Natural killer cell (primary cell): Measurements from ENCODE around the gene ZNF200. TPM values are rescaled to one million over a fixed set of nuclear protein-coding genes. Genes with fewer than 3 reads are reported as not detected.

Experiments
- ATAC-seq, 3 donors: fragments of 150-1000 bp in 2 of 3; fragments of 200-7000 bp in 1 of 3; cut with Tn5 transposase; 1 replicate in 1 of 3; 2 replicates in 2 of 3; pipeline ENCODE4 v1.10.0; 2021; ENCODE audit warnings: mild to moderate bottlenecking in 2 of 3, moderate library complexity in 2 of 3
- DNase-seq, 2 donors: peaks; one replicate each; pipeline versions ENCODE4 v3.0.0 to v3.0.0-alpha.2; 2013 to 2021; ENCODE audit warnings: mixed read lengths in 1 of 2
- H3K27ac ChIP-seq: one replicate; pipeline ENCODE4 v1.5.1; 2013; ENCODE audit warnings: mild to moderate bottlenecking, low read length
- H3K27me3 ChIP-seq: one replicate; pipeline ENCODE4 v1.6.1; 2013; ENCODE audit warnings: low read length; ENCODE audit not compliant: control insufficient read depth, insufficient read depth
- H3K36me3 ChIP-seq: one replicate; pipeline ENCODE4 v1.6.1; 2013; ENCODE audit warnings: low read length; ENCODE audit not compliant: control insufficient read depth, insufficient read depth
- H3K4me1 ChIP-seq: one replicate; pipeline ENCODE4 v1.6.1; 2013; ENCODE audit warnings: low read length; ENCODE audit not compliant: control insufficient read depth, insufficient read depth
- H3K4me3 ChIP-seq: one replicate; pipeline ENCODE4 v1.5.1; 2013; ENCODE audit warnings: low read length
- H3K9me3 ChIP-seq: one replicate; pipeline ENCODE4 v1.6.1; 2013; ENCODE audit warnings: low read length; ENCODE audit not compliant: control insufficient read depth, insufficient read depth
- H3K27ac Mint-ChIP-seq, 2 donors: one replicate each; pipeline ENCODE4 v1.8.0; 2022; ENCODE audit warnings: mild to moderate bottlenecking in 2 of 2, mixed read lengths in 2 of 2, moderate library complexity in 1 of 2
- H3K27me3 Mint-ChIP-seq, 2 donors: one replicate each; pipeline ENCODE4 v1.8.0; 2022; ENCODE audit warnings: low read depth in 2 of 2, mixed read lengths in 2 of 2
- H3K36me3 Mint-ChIP-seq: one replicate; pipeline ENCODE4 v1.8.0; 2022; ENCODE audit warnings: mixed read lengths
- H3K4me1 Mint-ChIP-seq, 2 donors: one replicate each; pipeline ENCODE4 v1.8.0; 2022; ENCODE audit warnings: mixed read lengths in 2 of 2
- H3K4me3 Mint-ChIP-seq: one replicate; pipeline ENCODE4 v1.8.0; 2022; ENCODE audit warnings: mild to moderate bottlenecking, moderate library complexity, mixed read lengths
- H3K9me3 Mint-ChIP-seq, 2 donors: one replicate each; pipeline ENCODE4 v1.8.0; 2022; ENCODE audit warnings: mixed read lengths in 2 of 2
- WGBS: methylation state at CpG from one replicate; pipeline ENCODE4 v1.1.7; 2013; ENCODE audit warnings: missing lambda C conversion rate; ENCODE audit not compliant: insufficient coverage; 5-methylcytosine and 5-hydroxymethylcytosine counted together
- intact Hi-C: fragments of 100-400 bp; cut with micrococcal nuclease; formaldehyde crosslinking; loops from one replicate; pipeline ENCODE4 v1.14.2; 2022
- total RNA-seq, 4 donors: library from RNA; stranded (reverse); fragments of 120-200 nt in 1 of 4; gene quantifications; one replicate each; pipeline versions ENCODE4 v1.2.3 to v1.2.4, GENCODE V29; 2013 to 2022
- TF ChIP-seq, protein P1 (sequence below): fragments of 200-600 bp; IDR thresholded peaks from one replicate; pipeline ENCODE4 v1.8.0; 2022; ENCODE audit warnings: antibody characterized with exemption

The ZNF200 gene
- total RNA-seq, 3 donors from 2014 or later (not counting 1 experiment from before 2014, with no cell fraction given): 5.3 to 10.9 (median 5.6) TPM

DNA sequence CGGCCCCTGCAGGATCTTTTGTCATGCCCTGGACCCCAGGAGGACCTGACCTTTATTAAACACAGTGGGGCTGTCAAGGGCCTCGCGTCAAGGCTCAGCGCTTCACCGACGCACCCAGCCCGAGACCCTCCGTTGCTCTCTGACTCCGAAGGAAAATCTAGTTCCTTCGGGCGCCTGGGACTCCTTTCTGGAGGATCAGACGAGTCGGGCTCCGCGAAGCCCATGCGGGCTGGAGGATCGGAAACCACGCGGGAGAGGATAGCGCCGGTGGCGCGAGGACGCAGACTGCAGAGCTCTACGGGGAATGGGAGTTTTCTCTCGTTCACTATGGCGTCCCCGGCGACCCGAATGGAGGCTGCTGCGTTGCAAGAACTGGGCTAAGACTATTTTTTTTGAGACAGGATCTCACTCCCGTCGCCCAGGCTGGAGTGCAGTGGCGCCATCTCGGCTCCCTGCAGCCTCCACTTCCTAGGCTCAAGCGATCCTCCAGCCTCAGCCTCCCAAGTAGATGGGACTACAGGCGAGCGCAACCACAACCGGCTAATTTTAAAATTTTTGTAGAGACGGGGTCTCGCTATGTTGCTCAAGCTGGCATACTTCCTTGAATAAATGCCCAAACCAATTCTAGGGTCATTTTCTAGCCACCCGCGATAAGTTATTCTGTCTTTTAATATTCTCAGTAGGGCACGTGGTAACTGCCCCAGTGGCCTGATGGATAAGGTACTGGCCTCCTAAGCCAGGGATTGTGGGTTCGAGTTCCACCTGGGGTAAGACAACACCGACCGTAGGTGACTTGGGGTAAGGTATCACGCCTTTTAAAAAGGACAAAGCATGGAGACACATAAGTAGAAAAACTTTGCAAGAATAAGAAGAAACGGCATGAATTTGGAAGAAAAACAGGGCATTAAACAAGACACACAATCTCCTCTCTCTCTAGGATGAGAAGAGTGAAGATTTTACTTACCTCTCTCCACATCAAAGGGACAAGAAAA, 41.4 kb downstream of the ZNF200 start:
- H3K9me3 ChIP-seq: no peaks in the 10 kb centered on the region

DNA sequence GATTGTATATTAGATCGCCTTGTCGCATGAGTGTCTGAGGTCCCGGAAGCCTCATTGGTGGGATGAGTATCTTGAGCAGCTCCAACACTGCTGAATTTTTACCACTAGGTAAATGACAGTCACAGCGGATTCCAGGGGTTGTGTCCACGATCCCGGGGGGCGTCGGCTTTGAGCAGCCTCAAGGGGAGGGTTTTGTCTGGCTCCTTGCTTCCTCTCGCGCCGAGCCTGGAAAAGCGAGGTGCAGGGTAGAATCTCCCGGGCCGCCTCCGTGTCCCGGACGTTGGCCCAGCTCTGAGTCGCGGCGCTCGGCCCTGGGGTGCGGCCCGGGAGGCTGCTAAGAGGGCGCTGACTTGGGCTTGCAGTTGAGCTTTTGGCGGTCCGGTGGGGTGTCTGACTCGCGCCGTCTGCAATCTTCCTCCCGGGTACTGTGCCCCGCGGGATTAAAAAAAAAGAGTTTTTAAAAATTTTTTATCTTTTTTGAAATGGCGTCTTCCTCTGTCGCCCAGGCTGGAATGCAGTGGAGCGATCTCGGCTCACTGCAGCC, 42.4 kb downstream of the ZNF200 start:
- Histone ChIP-seq H3K9me3 (peaks cover 4% of the 10 kb centered on the region), H3K4me3 (no peak overlapping the region), H3K27me3 (peaks cover 67% of the 10 kb centered on the region), H3K27ac (no peak overlapping the region), H3K4me1 (peaks cover 35% of the 10 kb centered on the region), H3K36me3 (no peaks in the 10 kb centered on the region)
- Mint-ChIP-seq H3K4me1 (peaks cover 32 to 34% of the 10 kb centered on the region in 2 donors), H3K27me3 (peaks cover 46 to 51% of the 10 kb centered on the region in 2 donors), H3K27ac (no peak overlapping the region), H3K36me3 (peaks cover 6% of the 10 kb centered on the region), H3K9me3 (no peaks in the 10 kb centered on the region), H3K4me3 (no peak overlapping the region)
- intact Hi-C loops: no loop called here
- DNase-seq (no peak), ATAC-seq (no peak)
- WGBS: 51% methylated on average over 36 of the region's 36 CpGs
- TF ChIP-seq, protein P1, sequence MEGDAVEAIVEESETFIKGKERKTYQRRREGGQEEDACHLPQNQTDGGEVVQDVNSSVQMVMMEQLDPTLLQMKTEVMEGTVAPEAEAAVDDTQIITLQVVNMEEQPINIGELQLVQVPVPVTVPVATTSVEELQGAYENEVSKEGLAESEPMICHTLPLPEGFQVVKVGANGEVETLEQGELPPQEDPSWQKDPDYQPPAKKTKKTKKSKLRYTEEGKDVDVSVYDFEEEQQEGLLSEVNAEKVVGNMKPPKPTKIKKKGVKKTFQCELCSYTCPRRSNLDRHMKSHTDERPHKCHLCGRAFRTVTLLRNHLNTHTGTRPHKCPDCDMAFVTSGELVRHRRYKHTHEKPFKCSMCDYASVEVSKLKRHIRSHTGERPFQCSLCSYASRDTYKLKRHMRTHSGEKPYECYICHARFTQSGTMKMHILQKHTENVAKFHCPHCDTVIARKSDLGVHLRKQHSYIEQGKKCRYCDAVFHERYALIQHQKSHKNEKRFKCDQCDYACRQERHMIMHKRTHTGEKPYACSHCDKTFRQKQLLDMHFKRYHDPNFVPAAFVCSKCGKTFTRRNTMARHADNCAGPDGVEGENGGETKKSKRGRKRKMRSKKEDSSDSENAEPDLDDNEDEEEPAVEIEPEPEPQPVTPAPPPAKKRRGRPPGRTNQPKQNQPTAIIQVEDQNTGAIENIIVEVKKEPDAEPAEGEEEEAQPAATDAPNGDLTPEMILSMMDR: no peak

More for the DNA sequence above, 41.4 kb downstream of the ZNF200 start:
- TF ChIP-seq, protein P1: no peak
- Mint-ChIP-seq H3K4me3 (no peak overlapping the region), H3K9me3 (no peaks in the 10 kb centered on the region), H3K27me3 (peaks cover 40 to 46% of the 10 kb centered on the region in 2 donors), H3K27ac (no peak overlapping the region), H3K4me1 (peaks cover 24% of the 10 kb centered on the region in 2 donors), H3K36me3 (peaks cover 6% of the 10 kb centered on the region)
- H3K36me3 ChIP-seq: no peaks in the 10 kb centered on the region
- WGBS: 73% methylated on average over 48 of the region's 49 CpGs
- DNase-seq: no peak
- peaks cover 26% of the 10 kb centered on the region for H3K4me1 ChIP-seq
- peaks cover 62% of the 10 kb centered on the region for H3K27me3 ChIP-seq
- ATAC-seq: no peak
- no peak overlapping the region for H3K4me3 ChIP-seq
- intact Hi-C loops: no loop called here
- no peak overlapping the region for H3K27ac ChIP-seq

DNA sequence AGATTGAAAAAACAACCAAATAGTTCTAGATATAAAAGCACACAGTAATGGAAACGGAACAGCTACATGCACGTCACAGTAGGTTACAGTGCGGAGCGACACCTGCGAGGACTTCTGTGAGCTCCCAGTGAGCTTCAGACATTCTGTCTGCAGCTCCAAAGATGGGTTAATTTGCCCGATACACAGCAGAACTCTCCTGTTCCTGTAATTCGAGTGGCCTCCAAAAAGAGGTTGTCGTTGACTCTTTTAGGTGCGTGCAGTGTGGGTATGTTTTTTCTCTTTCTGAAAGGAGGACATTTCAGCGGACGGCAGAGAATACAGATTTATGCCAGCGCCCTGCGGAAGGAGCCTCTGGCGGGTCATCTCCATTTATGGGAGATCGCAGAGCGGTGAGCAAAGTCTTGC, 44.0 kb downstream of the ZNF200 start:
- Histone ChIP-seq H3K27ac (no peak overlapping the region), H3K27me3 (peaks cover 70% of the 10 kb centered on the region), H3K4me3 (no peak overlapping the region), H3K36me3 (no peaks in the 10 kb centered on the region), H3K4me1 (peaks cover 35% of the 10 kb centered on the region), H3K9me3 (peaks cover 4% of the 10 kb centered on the region)
- peak overlapping the region in 1 of 2 donors; percentile 68 for H3K27ac Mint-ChIP-seq
- no peak for ATAC-seq
- peaks cover 56 to 66% of the 10 kb centered on the region in 2 donors for H3K27me3 Mint-ChIP-seq
- peaks cover 6% of the 10 kb centered on the region for H3K36me3 Mint-ChIP-seq
- H3K9me3 Mint-ChIP-seq: no peaks in the 10 kb centered on the region
- intact Hi-C loops: no loop called here
- TF ChIP-seq, protein P1: no peak
- peaks cover 36 to 37% of the 10 kb centered on the region in 2 donors for H3K4me1 Mint-ChIP-seq
- H3K4me3 Mint-ChIP-seq: peak overlapping the region; percentile 25
- peak in 1 of 2 donors; percentile 57 for DNase-seq
- 15% methylated on average over 16 of the region's 16 CpGs for WGBS
